Activated T-helper 2 cell treated with anti-CD3 and anti-CD28 coated beads, Interferon-gamma antibody, Interleukin-2, Interleukin-4, amounts not matched to agents 10 μg/mL and 5 μg/mL and 100 μg/mL, durations not matched to agents 14 hours and 24 hours and 36 hours (primary cell): ENCODE measurements around the gene RASA1. TPM values are rescaled to one million over a fixed set of nuclear protein-coding genes. Genes with fewer than 3 reads are reported as not detected.

Source experiments
- DNase-seq: peaks from one replicate; pipeline ENCODE4 v3.0.0; 2021; ENCODE audit warnings: low spot score
- H3K27ac Mint-ChIP-seq: one replicate; pipeline ENCODE4 v1.8.0; 2021; ENCODE audit warnings: mixed read lengths
- H3K27me3 Mint-ChIP-seq: one replicate; pipeline ENCODE4 v1.8.0; 2021; ENCODE audit warnings: low read depth, mixed read lengths
- H3K36me3 Mint-ChIP-seq: one replicate; pipeline ENCODE4 v1.8.0; 2021; ENCODE audit warnings: low read depth, mixed read lengths
- H3K4me1 Mint-ChIP-seq: one replicate; pipeline ENCODE4 v1.8.0; 2021; ENCODE audit warnings: low read depth, mixed read lengths
- H3K4me3 Mint-ChIP-seq: one replicate; pipeline ENCODE4 v1.8.0; 2021; ENCODE audit warnings: low read depth, mild to moderate bottlenecking, moderate library complexity, mixed read lengths
- H3K9me3 Mint-ChIP-seq: one replicate; pipeline ENCODE4 v1.8.0; 2021; ENCODE audit warnings: mixed read lengths
- intact Hi-C: fragments of 100-400 bp; cut with micrococcal nuclease; formaldehyde crosslinking; loops from one replicate; pipeline ENCODE4 v1.15.1; 2023
- total RNA-seq: library from RNA; stranded (reverse); gene quantifications from 2 replicates; pipeline ENCODE4 v1.2.3, GENCODE V29; 2022

The RASA1 gene
- total RNA-seq, 1 donor from 2014 or later, result 21.1 TPM

DNA sequence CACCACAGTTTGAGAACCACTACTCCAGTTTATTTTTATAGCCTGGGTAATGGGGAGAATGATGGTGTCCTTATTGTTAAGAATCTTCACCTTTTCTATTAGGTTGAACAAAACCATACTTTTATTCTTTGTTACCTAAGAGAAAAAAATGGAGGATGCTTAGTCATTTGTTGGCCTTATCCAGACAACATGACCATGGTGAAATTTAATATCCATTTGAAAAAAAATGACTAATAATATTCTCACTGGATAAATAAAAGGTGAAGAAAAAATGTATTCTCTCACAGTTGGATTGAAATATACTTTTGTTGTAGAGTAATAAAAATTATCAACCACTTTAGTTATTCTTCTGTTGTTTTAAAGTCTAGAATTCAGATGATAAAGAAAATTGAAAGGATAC is 150.8 kb downstream of the RASA1 start:
- no peaks in the 10 kb centered on the region for H3K4me1 Mint-ChIP-seq

DNA sequence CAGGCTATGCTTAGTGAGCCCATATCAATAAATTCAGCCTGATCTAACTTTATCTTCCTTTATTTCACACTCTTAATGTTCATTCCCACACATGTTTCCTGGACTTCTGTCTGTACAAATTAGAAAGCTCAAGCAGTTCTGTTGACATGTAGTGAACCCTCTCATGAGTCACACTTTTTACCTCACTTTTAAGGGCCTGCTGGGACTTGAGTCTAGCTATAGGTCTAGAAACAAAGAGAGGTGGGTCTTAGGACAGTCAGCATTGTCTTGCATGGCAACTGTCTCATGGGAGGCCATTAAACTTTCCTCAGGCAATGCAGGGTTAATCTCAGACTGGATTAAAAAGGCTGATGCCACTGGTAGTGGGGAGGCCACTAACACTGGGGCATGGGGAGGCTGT is 153.6 kb downstream of the RASA1 start:
- Mint-ChIP-seq H3K36me3 (no peaks in the 10 kb centered on the region), H3K4me3 (no peak overlapping the region), H3K27ac (no peak overlapping the region), H3K9me3 (no peaks in the 10 kb centered on the region), H3K4me1 (no peaks in the 10 kb centered on the region), H3K27me3 (peaks cover 7% of the 10 kb centered on the region)
- intact Hi-C loops, result no loop called here
- no peak for DNase-seq

More for the DNA sequence above, 150.8 kb downstream of the RASA1 start:
- H3K36me3 Mint-ChIP-seq, result no peaks in the 10 kb centered on the region
- no peak overlapping the region for H3K4me3 Mint-ChIP-seq
- DNase-seq, result no peak
- H3K27me3 Mint-ChIP-seq, result peaks cover 9% of the 10 kb centered on the region
- H3K27ac Mint-ChIP-seq, result no peak overlapping the region
- no peaks in the 10 kb centered on the region for H3K9me3 Mint-ChIP-seq
- intact Hi-C loops, result no loop called here

- no peaks in the 10 kb centered on the region for H3K36me3 Mint-ChIP-seq
- no peak overlapping the region for H3K4me3 Mint-ChIP-seq
- no peak overlapping the region for H3K27ac Mint-ChIP-seq
- no peaks in the 10 kb centered on the region for H3K9me3 Mint-ChIP-seq
- no peaks in the 10 kb centered on the region for H3K4me1 Mint-ChIP-seq
- peaks cover 10% of the 10 kb centered on the region for H3K27me3 Mint-ChIP-seq
- DNase-seq, result no peak
- intact Hi-C loops, result no loop called here
These were observed 156.1 kb downstream of the RASA1 start for GRCh38 chr5:87423755-87424154.

DNA sequence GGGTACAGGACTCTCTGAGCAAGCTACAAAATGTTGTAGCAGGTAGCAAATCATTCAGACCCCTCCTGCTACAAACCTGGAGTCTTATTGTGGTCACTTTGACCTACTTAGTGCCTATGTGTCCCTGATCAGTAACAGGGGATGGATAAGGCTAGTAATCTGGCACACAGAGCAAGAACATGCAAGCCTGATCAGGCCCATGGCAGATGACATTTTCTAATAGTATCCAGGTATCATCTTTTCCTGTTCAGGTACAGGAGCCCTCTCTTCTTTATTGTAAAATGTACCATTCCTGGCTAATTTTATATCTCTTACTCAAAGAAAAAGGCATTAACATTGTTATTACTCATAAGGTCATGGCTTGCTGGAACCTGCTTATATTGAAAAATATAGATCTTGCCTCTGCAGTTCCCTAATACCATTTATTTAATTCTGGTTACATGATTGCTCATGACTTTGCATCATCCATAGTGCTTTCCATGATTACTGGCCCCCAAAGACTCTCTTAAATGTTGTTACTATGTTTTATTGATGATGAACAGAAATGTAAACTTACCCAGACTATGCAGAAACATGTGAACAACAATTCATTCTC is 163.3 kb downstream of the RASA1 start:
- Mint-ChIP-seq H3K4me3 (no peak overlapping the region), H3K27ac (no peak overlapping the region), H3K27me3 (peaks cover 11% of the 10 kb centered on the region), H3K4me1 (no peaks in the 10 kb centered on the region), H3K36me3 (no peaks in the 10 kb centered on the region), H3K9me3 (no peaks in the 10 kb centered on the region)
- intact Hi-C loops, result no loop called here
- DNase-seq, result no peak

DNA sequence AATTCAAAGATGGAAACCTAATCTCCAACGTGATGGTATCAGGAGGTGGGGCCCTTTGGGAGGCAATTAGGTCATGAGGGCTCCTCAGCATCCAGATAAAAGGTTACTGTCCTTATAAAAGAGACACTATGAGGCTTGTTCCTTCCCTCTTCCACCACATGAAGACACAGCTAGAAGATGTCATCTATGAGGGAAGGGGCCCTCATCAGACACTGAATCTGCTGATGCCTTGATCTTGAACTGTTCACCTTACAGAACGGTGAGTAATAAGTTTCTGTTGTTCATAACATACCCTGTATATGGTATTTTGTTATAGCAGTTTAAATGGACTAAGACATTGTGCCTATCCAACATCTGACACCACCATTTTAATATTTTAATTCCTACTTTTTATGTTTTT is 164.8 kb downstream of the RASA1 start:
- H3K4me1 Mint-ChIP-seq, result no peaks in the 10 kb centered on the region
- intact Hi-C loops, result no loop called here
- no peaks in the 10 kb centered on the region for H3K36me3 Mint-ChIP-seq
- no peaks in the 10 kb centered on the region for H3K9me3 Mint-ChIP-seq
- no peak for DNase-seq
- no peak overlapping the region for H3K4me3 Mint-ChIP-seq
- H3K27me3 Mint-ChIP-seq, result peaks cover 8% of the 10 kb centered on the region
- H3K27ac Mint-ChIP-seq, result no peak overlapping the region

- Mint-ChIP-seq H3K27me3 (peaks cover 7% of the 10 kb centered on the region), H3K36me3 (no peaks in the 10 kb centered on the region), H3K4me3 (no peak overlapping the region), H3K27ac (no peak overlapping the region), H3K9me3 (no peaks in the 10 kb centered on the region), H3K4me1 (no peaks in the 10 kb centered on the region)
- intact Hi-C loops, result no loop called here
- DNase-seq, result no peak
These were observed 166.3 kb downstream of the RASA1 start for GRCh38 chr5:87433945-87434344.

- Mint-ChIP-seq H3K27me3 (peaks cover 8% of the 10 kb centered on the region), H3K27ac (no peak overlapping the region), H3K4me3 (no peak overlapping the region), H3K4me1 (no peaks in the 10 kb centered on the region), H3K9me3 (no peaks in the 10 kb centered on the region), H3K36me3 (no peaks in the 10 kb centered on the region)
- intact Hi-C loops, result no loop called here
- no peak for DNase-seq
These were observed 166.8 kb downstream of the RASA1 start for GRCh38 chr5:87434461-87434860.

- Mint-ChIP-seq H3K27me3 (peaks cover 9% of the 10 kb centered on the region), H3K4me3 (no peak overlapping the region), H3K9me3 (no peaks in the 10 kb centered on the region), H3K36me3 (no peaks in the 10 kb centered on the region), H3K27ac (no peak overlapping the region), H3K4me1 (no peaks in the 10 kb centered on the region)
- DNase-seq, result no peak
- intact Hi-C loops, result no loop called here
These were observed 167.5 kb downstream of the RASA1 start for GRCh38 chr5:87435144-87435694.

DNA sequence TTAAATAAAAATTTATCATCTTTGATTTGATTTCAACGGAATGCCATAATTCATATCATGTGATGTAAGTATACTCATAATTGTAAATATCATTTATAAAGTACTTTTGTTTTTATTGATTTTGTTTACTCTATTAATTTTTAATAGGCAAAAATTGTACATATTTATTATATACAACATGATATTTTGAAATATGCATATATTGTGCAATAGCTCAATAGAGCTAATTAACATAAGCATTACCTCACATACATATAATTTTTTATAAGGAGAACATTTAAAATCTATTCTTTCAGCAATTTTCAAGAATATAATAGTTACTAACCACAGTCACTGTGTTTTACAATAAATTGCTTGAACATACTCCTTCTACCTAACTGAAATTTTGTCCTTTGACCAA is 170.0 kb downstream of the RASA1 start:
- no peaks in the 10 kb centered on the region for H3K9me3 Mint-ChIP-seq
- H3K27me3 Mint-ChIP-seq, result peaks cover 8% of the 10 kb centered on the region
- no peak for DNase-seq
- intact Hi-C loops, result no loop called here
- H3K4me1 Mint-ChIP-seq, result no peaks in the 10 kb centered on the region
- H3K4me3 Mint-ChIP-seq, result no peak overlapping the region
- no peaks in the 10 kb centered on the region for H3K36me3 Mint-ChIP-seq
- H3K27ac Mint-ChIP-seq, result no peak overlapping the region

DNA sequence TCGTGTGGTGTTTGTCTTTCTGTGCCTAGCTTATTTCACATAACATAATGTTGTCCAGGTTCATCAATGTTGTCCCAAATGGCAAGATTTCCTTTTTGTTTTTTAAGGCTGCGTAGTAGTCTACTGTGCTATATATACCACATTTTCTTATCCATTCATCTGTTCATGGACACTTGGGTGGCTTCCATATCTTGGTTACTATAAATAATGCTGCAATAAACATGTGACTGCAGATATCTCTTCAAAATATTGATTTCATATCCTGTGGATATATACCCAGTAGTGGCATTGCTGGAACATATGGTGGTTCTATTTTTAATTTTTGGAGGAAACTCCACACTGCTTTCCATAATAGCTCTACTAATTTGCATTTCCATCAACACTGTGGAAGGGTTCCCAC is 170.5 kb downstream of the RASA1 start:
- intact Hi-C loops, result no loop called here

More for the DNA sequence above, 170.5 kb downstream of the RASA1 start:
- no peak overlapping the region for H3K27ac Mint-ChIP-seq
- H3K27me3 Mint-ChIP-seq, result peaks cover 9% of the 10 kb centered on the region
- no peak overlapping the region for H3K4me3 Mint-ChIP-seq
- no peaks in the 10 kb centered on the region for H3K36me3 Mint-ChIP-seq
- no peaks in the 10 kb centered on the region for H3K9me3 Mint-ChIP-seq
- no peaks in the 10 kb centered on the region for H3K4me1 Mint-ChIP-seq
- no peak for DNase-seq

Other genes with a start within 250 kb of the RASA1 start
- 68.2 and 70.1 TPM in 2 replicates for gene CCNH, start 145.0 kb downstream of the RASA1 start, total RNA-seq